ENCODE data around the gene NT5M.
A peak's percentile ranks its signal among the peaks of the same experiment; 100 is the strongest.
"Not testable (repeated sequence)": the region's sequence is repeated elsewhere in the genome, so short reads cannot be mapped to it uniquely, and the experiment has no call there.

Gene NT5M

GRCh38 chr17:17289086-17289485 is 14.1 kb upstream of the NT5M start:
- no peaks in the 10 kb centered on the region for H3K36me3 Mint-ChIP-seq (ENCODE audit: low read depth)
- H3K27me3 Mint-ChIP-seq (ENCODE audit: low read depth): peaks cover 4% of the 10 kb centered on the region
- no peaks in the 10 kb centered on the region for H3K9me3 Mint-ChIP-seq
- H3K4me1 Mint-ChIP-seq (ENCODE audit: low read depth): no peaks in the 10 kb centered on the region
- no peak overlapping the region for H3K4me3 Mint-ChIP-seq
- H3K27ac Mint-ChIP-seq: no peak overlapping the region

DNA sequence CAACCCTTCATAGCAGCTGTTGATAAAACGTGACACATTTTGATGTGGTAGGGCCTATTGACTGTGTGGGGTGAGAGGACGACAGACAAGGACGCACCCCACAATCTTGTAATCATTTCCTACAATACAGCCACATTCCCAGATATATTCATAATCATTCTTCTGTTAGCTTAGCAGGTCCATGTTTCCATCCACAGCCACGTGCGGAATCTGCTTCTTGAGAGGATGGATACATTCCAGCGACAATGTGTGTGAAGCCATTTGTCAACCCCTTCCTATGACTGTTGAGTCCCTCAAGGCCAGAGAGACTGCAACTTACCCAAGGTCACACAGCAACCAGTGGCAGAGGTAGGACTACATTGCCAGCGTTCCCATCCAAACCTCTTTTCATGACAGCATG is 13.5 kb upstream of the NT5M start:
- no peaks in the 10 kb centered on the region for H3K4me1 Mint-ChIP-seq (ENCODE audit: low read depth)
- H3K36me3 Mint-ChIP-seq (ENCODE audit: low read depth): no peaks in the 10 kb centered on the region
- peaks cover 4% of the 10 kb centered on the region for H3K27me3 Mint-ChIP-seq (ENCODE audit: low read depth)
- no peak overlapping the region for H3K27ac Mint-ChIP-seq
- no peak overlapping the region for H3K4me3 Mint-ChIP-seq
- no peaks in the 10 kb centered on the region for H3K9me3 Mint-ChIP-seq

DNA sequence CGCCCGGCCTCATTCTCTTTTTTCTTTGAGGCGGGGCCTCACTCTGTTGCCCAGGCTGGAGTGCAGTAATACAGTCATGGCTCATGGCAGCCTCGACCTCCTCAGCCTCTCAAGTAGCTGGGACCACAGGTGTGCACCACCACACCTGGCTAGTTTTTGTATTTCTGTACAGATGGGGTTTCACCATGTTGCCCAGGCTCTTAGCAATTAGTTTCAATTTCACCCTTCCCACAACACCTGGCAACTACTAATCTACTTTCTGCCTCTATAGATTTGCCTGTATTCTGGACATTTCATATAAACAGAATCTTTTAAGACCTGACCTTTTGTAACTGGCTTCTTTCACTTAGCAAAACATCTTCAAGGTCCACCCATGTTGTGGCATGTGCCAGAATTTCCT is 8.0 kb upstream of the NT5M start:
- no peaks in the 10 kb centered on the region for H3K9me3 Mint-ChIP-seq
- H3K4me1 Mint-ChIP-seq (ENCODE audit: low read depth): peaks cover under 1% of the 10 kb centered on the region
- no peaks in the 10 kb centered on the region for H3K36me3 Mint-ChIP-seq (ENCODE audit: low read depth)
- no peak overlapping the region for H3K27ac Mint-ChIP-seq
- H3K27me3 Mint-ChIP-seq (ENCODE audit: low read depth): peaks cover 4% of the 10 kb centered on the region
- no peak overlapping the region for H3K4me3 Mint-ChIP-seq

GRCh38 chr17:17297217-17297616 is 6.0 kb upstream of the NT5M start:
- no peaks in the 10 kb centered on the region for H3K9me3 Mint-ChIP-seq
- H3K27ac Mint-ChIP-seq: no peak overlapping the region
- H3K4me1 Mint-ChIP-seq (ENCODE audit: low read depth): peaks cover 5% of the 10 kb centered on the region
- no peaks in the 10 kb centered on the region for H3K36me3 Mint-ChIP-seq (ENCODE audit: low read depth)
- H3K4me3 Mint-ChIP-seq: no peak overlapping the region
- no peaks in the 10 kb centered on the region for H3K27me3 Mint-ChIP-seq (ENCODE audit: low read depth)

GRCh38 chr17:17298108-17298507 is 5.1 kb upstream of the NT5M start:
- H3K27me3 Mint-ChIP-seq (ENCODE audit: low read depth): no peaks in the 10 kb centered on the region
- peaks cover 8% of the 10 kb centered on the region for H3K4me1 Mint-ChIP-seq (ENCODE audit: low read depth)
- no peak overlapping the region for H3K27ac Mint-ChIP-seq
- no peak overlapping the region for H3K4me3 Mint-ChIP-seq
- no peaks in the 10 kb centered on the region for H3K9me3 Mint-ChIP-seq
- no peaks in the 10 kb centered on the region for H3K36me3 Mint-ChIP-seq (ENCODE audit: low read depth)

GRCh38 chr17:17300624-17301568 is 2.3 kb upstream of the NT5M start:
- Mint-ChIP-seq H3K27me3 (ENCODE audit: low read depth) (no peaks in the 10 kb centered on the region), H3K27ac (no peak overlapping the region), H3K36me3 (ENCODE audit: low read depth) (no peaks in the 10 kb centered on the region), H3K9me3 (no peaks in the 10 kb centered on the region), H3K4me3 (peak overlapping the region; percentile 42), H3K4me1 (ENCODE audit: low read depth) (peaks cover 24% of the 10 kb centered on the region)

- H3K27me3 Mint-ChIP-seq (ENCODE audit: low read depth); H3K27ac Mint-ChIP-seq; H3K4me3 Mint-ChIP-seq; H3K36me3 Mint-ChIP-seq (ENCODE audit: low read depth); H3K9me3 Mint-ChIP-seq: not testable (repeated sequence)
- H3K4me1 Mint-ChIP-seq (ENCODE audit: low read depth): peaks cover 25% of the 10 kb centered on the region
Measured at GRCh38 chr17:17301659-17302058, 1.5 kb upstream of the NT5M start.

DNA sequence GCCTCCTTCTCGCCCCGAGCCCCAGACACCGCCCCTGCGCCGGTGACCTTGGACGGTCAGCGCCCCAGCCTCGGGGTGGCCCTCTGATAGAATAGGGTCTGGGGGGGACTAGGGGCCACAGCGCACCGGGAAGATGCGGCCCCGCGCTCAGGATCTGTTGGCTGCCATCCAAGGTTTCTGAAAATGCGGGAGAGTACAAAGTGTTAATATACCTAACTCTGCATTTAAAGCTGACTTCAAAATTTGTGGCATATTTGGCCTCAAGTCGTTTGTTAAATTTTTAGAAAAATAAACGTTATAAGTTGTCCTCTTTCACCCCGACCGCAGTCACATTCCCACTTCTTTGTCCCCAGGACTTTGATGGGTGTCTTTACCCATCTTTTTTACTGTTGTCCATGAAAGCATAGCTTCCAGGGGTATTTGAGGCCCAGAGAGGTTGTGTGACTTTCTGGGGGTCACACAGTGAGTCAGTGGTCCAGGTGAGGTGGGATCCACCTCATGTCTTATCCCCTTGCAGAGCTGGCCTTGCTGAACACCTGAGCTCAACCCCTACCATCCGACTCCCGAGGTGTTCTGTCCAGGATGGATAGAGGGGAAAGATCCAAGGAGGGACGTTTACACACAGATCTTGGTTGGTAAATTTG is 796 bp downstream of the NT5M start:
- Mint-ChIP-seq H3K36me3 (ENCODE audit: low read depth) (no peaks in the 10 kb centered on the region), H3K9me3 (no peaks in the 10 kb centered on the region), H3K27me3 (ENCODE audit: low read depth) (no peaks in the 10 kb centered on the region), H3K27ac (peak overlapping the region; percentile 97), H3K4me3 (peak overlapping the region; percentile 78), H3K4me1 (ENCODE audit: low read depth) (peaks cover 29% of the 10 kb centered on the region)

DNA sequence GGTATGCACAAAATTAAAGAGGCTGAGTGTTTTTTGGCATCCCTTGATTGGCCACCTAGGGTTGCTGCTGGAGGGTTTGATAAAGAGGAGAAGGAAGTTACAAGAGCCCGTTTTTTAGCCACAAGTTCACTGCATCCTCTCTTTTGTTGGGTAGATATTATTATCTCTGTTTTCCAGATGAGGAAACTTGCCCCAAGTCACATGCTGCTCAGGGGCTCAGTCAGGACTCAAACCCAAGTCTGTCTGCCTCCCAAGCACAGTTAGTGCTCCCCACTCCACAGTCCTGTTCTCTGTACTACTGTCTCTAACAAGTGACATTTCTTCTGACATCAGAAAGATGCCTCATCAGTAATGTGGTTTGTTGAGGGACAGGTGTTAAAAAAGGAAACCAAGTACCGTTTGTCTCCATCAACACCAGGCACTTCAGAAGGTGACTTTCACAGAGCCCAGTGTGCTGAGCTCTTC is 1.4 kb downstream of the NT5M start:
- Mint-ChIP-seq H3K9me3 (no peaks in the 10 kb centered on the region), H3K27ac (peak overlapping the region; percentile 97), H3K27me3 (ENCODE audit: low read depth) (no peaks in the 10 kb centered on the region), H3K36me3 (ENCODE audit: low read depth) (no peaks in the 10 kb centered on the region), H3K4me3 (peak overlapping the region; percentile 78), H3K4me1 (ENCODE audit: low read depth) (peaks cover 29% of the 10 kb centered on the region)

DNA sequence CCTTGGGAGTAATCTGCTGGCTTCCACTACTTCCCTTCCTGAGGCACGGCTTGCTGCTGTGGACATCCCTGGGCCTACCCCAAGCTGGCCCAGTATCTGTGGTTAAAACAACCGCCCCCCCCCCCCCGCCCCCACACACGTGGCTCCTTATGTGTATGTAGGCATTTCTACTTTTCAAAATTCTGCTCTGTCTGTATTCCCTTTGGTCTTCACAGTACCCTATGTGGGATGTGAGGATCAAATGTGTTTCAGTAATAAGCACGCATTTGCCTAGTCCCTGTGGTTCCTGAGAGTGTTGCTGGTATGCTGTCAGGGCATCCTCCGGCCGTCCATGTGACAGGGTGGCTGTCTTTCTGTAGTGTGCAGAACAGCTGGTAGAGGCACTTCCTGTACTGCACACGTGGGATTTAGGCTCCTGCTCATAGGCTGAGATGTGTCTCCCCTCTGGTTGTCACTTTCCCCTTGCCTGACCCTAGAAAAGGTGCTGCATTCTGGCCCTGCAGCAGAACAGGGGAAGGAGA is 2.2 kb downstream of the NT5M start:
- peak overlapping the region; percentile 97 for H3K27ac Mint-ChIP-seq
- H3K4me3 Mint-ChIP-seq: peak overlapping the region; percentile 80
- H3K4me1 Mint-ChIP-seq (ENCODE audit: low read depth): peaks cover 27% of the 10 kb centered on the region
- H3K36me3 Mint-ChIP-seq (ENCODE audit: low read depth): no peaks in the 10 kb centered on the region
- no peaks in the 10 kb centered on the region for H3K9me3 Mint-ChIP-seq
- H3K27me3 Mint-ChIP-seq (ENCODE audit: low read depth): no peaks in the 10 kb centered on the region

DNA sequence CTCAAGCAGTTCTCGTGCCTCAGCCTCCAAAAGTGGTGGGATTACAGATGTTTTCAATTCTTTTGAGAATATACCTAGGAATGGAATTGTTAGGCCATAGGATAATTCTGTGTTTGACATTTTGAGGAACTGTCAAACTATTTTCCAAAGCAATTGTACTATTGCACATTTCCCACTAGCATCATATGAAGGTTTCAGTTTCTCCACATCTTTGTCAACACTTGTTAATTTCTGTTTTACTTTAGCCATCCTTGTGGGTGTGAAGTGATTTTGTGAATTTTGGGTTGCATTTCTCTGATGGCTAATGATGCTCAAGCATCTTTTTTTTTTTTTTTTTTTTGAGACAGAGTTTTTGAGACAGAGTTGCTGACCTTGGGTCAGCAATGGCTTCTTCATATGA is 6.2 kb downstream of the NT5M start:
- H3K9me3 Mint-ChIP-seq: no peaks in the 10 kb centered on the region

GRCh38 chr17:17313350-17313991 is 10.3 kb downstream of the NT5M start:
- peaks cover 6% of the 10 kb centered on the region for H3K36me3 Mint-ChIP-seq (ENCODE audit: low read depth)
- no peaks in the 10 kb centered on the region for H3K9me3 Mint-ChIP-seq
- H3K27me3 Mint-ChIP-seq (ENCODE audit: low read depth): no peaks in the 10 kb centered on the region
- no peak overlapping the region for H3K4me3 Mint-ChIP-seq
- no peak overlapping the region for H3K27ac Mint-ChIP-seq
- peaks cover 7% of the 10 kb centered on the region for H3K4me1 Mint-ChIP-seq (ENCODE audit: low read depth)

More for the DNA sequence above, 6.2 kb downstream of the NT5M start:
- Mint-ChIP-seq H3K4me3 (no peak overlapping the region), H3K27ac (no peak overlapping the region), H3K4me1 (ENCODE audit: low read depth) (peaks cover 21% of the 10 kb centered on the region), H3K36me3 (ENCODE audit: low read depth) (peaks cover 4% of the 10 kb centered on the region), H3K27me3 (ENCODE audit: low read depth) (no peaks in the 10 kb centered on the region)

DNA sequence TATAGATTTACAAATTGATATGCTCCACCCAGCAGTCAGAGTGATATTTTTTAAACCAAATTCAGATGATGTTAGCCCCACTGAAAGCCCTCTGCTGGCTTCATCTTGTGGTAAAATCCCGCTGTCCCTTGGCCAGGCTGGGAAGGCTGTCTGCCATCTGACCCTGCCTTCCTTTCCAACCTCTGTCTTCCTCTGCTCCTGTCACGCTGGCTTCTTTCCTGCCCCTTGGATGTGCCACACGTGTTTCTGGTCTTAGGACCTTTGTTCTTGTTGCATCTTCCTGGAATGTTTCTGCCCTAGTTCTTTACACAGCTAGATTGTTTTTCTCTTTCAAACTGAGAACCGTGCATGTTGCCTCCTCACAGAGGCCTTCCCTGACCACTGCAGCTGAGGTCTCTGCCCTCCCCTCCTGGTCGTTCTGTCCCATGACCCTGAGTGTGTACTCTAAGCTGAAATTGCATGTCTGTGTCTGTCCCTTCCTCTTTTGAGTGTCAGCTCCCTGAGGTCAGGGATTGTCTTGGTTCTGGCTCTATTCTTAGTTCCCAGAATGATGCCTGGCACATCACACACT is 11.4 kb downstream of the NT5M start:
- no peaks in the 10 kb centered on the region for H3K9me3 Mint-ChIP-seq
- no peak overlapping the region for H3K27ac Mint-ChIP-seq
- peaks cover 6% of the 10 kb centered on the region for H3K4me1 Mint-ChIP-seq (ENCODE audit: low read depth)
- H3K27me3 Mint-ChIP-seq (ENCODE audit: low read depth): no peaks in the 10 kb centered on the region
- H3K4me3 Mint-ChIP-seq: no peak overlapping the region
- peaks cover 6% of the 10 kb centered on the region for H3K36me3 Mint-ChIP-seq (ENCODE audit: low read depth)

DNA sequence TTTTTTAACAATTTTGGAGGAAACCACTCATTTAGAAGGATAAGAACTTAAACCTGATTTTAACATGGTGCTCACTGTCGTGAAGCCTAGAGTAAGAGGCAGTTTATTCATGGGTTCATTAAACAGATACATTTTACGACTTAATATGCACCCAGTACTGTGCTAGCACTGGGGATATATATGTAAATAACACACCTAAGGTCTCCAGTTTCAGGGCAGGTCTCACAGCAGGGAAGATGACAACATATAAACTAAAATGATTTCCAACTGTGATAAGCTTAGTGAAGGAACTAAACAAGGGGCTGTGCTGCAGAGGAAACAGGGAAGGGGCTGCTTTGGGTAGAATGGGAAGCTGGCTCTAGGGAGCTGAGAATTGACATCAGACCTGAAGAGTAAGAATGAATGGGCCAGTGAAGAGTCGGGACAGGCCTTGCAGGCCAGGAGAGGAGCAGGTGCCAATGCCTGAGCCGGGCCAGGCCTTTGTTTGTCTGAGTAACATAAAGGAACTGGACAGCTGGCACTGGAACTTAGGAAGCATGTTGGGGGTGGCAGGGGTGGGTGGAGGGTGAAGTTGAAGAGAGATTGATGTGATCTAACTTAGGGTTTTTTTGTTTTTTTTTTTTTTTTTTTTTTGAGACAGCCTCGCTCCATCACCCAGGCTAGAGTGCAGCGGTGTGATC is 12.1 kb downstream of the NT5M start:
- Mint-ChIP-seq H3K27ac (no peak overlapping the region), H3K4me1 (ENCODE audit: low read depth) (peaks cover 6% of the 10 kb centered on the region), H3K27me3 (ENCODE audit: low read depth) (no peaks in the 10 kb centered on the region), H3K9me3 (no peaks in the 10 kb centered on the region), H3K36me3 (ENCODE audit: low read depth) (peaks cover 6% of the 10 kb centered on the region), H3K4me3 (no peak overlapping the region)
